Fibroblast of lung (primary cell): Measurements from ENCODE around the gene CARS1.

Experiments
- CTCF ChIP-seq, 2 donors: IDR thresholded peaks in 1 of 2; conservative IDR thresholded peaks in 1 of 2; 1 replicate in 1 of 2; 2 replicates in 1 of 2; pipeline ENCODE4 v1.5.1; 2011 to 2012; ENCODE audit warnings: low read length in 2 of 2, control low read depth in 1 of 2, inconsistent platforms in 1 of 2, low read depth in 1 of 2, mild to moderate bottlenecking in 1 of 2
- EZH2 ChIP-seq: IDR thresholded peaks from 2 replicates; pipeline ENCODE4 v1.5.1; 2012; ENCODE audit warnings: low read length, control low read depth, mild to moderate bottlenecking; ENCODE audit errors: missing control alignments

- TF ChIP-seq CTCF (conservative IDR thresholded peaks at IDR 0.05 in 1 of 2, IDR thresholded peaks at IDR 0.05 in 1 of 2; ENCODE audit: low read depth in 1 of 2, low read length in 2 of 2) (no peak), EZH2 (no peak)
Measured at GRCh38 chr11:3014057-3014938, 42.9 kb downstream of the CARS1 start.
